Dendritic cell treated with granulocyte-macrophage colony-stimulating factor and Interleukin-4, amounts not matched to agents 40 ng/mL and 50 ng/mL, for 4 days (primary cell): ENCODE data around the gene DUSP11.
"Not testable (repeated sequence)": the region's sequence is repeated elsewhere in the genome, so short reads cannot be mapped to it uniquely, and the experiment has no call there.

Source experiments
- H3K27ac Mint-ChIP-seq: one replicate; pipeline ENCODE4 v1.8.0; 2022; ENCODE audit warnings: mild to moderate bottlenecking, mixed read lengths
- H3K27me3 Mint-ChIP-seq: one replicate; pipeline ENCODE4 v1.8.0; 2022; ENCODE audit warnings: mild to moderate bottlenecking, mixed read lengths
- H3K36me3 Mint-ChIP-seq: one replicate; pipeline ENCODE4 v1.8.0; 2022; ENCODE audit warnings: low read depth, mixed read lengths
- H3K4me1 Mint-ChIP-seq: one replicate; pipeline ENCODE4 v1.8.0; 2022; ENCODE audit warnings: low read depth, mixed read lengths
- H3K4me3 Mint-ChIP-seq: one replicate; pipeline ENCODE4 v1.8.0; 2022; ENCODE audit warnings: mild to moderate bottlenecking, moderate library complexity, mixed read lengths
- H3K9me3 Mint-ChIP-seq: one replicate; pipeline ENCODE4 v1.8.0; 2022; ENCODE audit warnings: mixed read lengths
- intact Hi-C: fragments of 100-400 bp; cut with micrococcal nuclease; formaldehyde crosslinking; loops from one replicate; pipeline ENCODE4 v1.15.0; 2022

DUSP11 gene

DNA sequence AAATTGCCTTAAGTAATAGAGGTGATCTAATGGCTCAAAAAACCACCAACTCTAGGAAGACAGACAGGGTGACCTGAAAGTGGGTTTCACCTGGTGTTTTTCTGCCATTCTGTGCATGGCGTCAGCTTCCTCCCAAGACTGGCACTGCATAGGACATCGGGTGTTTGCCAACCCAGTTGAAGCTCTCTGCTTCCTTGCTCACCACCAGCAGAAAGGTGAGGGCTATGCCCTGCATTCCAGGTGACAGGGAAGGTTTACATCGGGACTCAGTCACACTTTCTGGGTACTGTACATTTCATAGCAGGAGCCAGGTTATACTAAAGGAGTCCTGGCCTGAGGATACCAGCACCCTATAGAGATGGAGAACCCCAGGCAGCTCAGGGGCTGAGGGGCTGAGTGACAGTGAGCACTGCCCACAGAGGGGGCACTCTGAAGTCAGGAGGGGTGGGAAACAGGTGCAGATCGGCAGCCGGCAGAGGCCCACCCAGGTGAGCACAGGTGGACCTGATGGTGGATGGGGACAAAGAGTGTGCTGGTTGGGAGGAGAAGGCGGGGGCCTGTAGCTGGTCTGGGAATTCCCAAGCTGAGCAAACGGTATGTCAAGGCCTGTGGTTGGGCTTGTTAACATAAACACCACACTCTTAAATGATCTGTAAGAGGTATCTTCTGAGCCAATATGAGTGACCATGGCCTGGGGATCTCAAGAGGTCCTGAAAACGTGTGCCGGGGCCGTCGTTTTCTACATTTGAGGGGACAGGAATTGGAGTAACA, 60.9 kb downstream of the DUSP11 start:
- no peaks in the 10 kb centered on the region for H3K27me3 Mint-ChIP-seq
- peaks cover under 1% of the 10 kb centered on the region for H3K9me3 Mint-ChIP-seq
- peak overlapping the region; percentile 92 for H3K27ac Mint-ChIP-seq
- intact Hi-C loops: no loop called here
- H3K4me3 Mint-ChIP-seq: no peak overlapping the region
- peaks cover 56% of the 10 kb centered on the region for H3K4me1 Mint-ChIP-seq
- peaks cover 6% of the 10 kb centered on the region for H3K36me3 Mint-ChIP-seq

DNA sequence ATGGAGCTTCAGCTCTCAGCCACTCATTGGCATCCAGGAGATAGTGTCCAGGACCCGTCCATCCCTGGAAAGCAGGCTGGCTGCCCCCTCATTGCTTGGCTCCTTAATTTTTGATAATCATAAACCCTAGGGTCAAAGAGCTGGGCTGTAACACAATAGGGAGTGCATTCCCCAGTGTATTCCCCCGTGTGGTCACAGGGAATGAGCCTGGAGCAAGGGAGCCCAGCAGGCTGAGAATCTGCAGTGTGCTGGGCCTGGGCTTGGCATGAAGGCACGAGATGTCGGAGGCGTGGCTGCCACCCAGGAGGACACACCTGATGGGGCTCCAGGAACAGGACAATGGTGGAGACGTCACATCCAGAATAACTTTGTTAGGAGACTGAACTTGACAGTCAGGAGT, 61.5 kb downstream of the DUSP11 start:
- Mint-ChIP-seq H3K9me3 (peaks cover 7% of the 10 kb centered on the region), H3K4me1 (peaks cover 53% of the 10 kb centered on the region), H3K27ac (peak overlapping the region; percentile 92), H3K36me3 (peaks cover 11% of the 10 kb centered on the region), H3K4me3 (no peak overlapping the region), H3K27me3 (no peaks in the 10 kb centered on the region)
- intact Hi-C loops: no loop called here

DNA sequence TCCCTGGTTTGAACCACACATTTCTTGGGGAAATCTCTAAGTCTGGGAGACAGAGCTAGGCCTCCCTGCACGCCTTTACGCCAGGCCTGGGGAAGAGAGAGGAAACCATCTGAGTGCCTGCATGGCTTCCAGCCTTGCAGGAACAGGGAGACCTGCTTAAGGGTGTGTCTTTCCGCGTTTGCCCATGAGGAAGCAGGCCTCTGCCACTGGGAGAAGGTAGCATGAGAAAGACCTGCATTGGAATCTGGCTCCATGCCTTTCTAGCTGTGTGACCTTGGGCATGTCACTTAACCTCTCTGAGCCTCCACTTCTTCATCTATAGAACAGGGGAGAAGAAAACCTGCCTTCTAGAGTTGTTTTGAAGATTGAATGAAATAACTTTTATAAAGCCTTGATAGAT, 62.2 kb downstream of the DUSP11 start:
- H3K36me3 Mint-ChIP-seq: peaks cover 11% of the 10 kb centered on the region
- H3K27me3 Mint-ChIP-seq, intact Hi-C loops, H3K4me3 Mint-ChIP-seq: not testable (repeated sequence)
- peaks cover 45% of the 10 kb centered on the region for H3K4me1 Mint-ChIP-seq
- peak overlapping the region; percentile 92 for H3K27ac Mint-ChIP-seq
- peaks cover 13% of the 10 kb centered on the region for H3K9me3 Mint-ChIP-seq

DNA sequence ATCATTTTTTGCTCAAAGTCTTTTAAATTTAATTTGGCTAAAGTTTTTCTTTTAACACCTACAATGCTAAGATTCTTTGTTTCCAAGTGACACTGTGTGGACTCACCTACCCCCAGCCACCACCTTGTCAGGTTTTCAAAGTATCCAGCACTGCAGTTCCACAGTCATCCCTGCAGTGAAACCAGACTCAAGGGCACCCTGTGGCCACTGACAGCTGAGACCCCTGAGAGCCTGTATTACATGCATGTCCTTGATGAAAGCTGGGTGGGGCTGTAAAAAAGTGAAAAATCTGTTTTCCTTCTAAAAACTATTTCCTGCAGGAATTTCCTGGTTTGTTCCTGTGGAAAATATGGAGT, 62.7 kb downstream of the DUSP11 start:
- intact Hi-C loops: no loop called here
- peaks cover 11% of the 10 kb centered on the region for H3K36me3 Mint-ChIP-seq
- peak overlapping the region; percentile 80 for H3K4me3 Mint-ChIP-seq
- no peaks in the 10 kb centered on the region for H3K27me3 Mint-ChIP-seq
- H3K27ac Mint-ChIP-seq: peak overlapping the region; percentile 92
- H3K9me3 Mint-ChIP-seq: peaks cover 13% of the 10 kb centered on the region
- peaks cover 41% of the 10 kb centered on the region for H3K4me1 Mint-ChIP-seq

DNA sequence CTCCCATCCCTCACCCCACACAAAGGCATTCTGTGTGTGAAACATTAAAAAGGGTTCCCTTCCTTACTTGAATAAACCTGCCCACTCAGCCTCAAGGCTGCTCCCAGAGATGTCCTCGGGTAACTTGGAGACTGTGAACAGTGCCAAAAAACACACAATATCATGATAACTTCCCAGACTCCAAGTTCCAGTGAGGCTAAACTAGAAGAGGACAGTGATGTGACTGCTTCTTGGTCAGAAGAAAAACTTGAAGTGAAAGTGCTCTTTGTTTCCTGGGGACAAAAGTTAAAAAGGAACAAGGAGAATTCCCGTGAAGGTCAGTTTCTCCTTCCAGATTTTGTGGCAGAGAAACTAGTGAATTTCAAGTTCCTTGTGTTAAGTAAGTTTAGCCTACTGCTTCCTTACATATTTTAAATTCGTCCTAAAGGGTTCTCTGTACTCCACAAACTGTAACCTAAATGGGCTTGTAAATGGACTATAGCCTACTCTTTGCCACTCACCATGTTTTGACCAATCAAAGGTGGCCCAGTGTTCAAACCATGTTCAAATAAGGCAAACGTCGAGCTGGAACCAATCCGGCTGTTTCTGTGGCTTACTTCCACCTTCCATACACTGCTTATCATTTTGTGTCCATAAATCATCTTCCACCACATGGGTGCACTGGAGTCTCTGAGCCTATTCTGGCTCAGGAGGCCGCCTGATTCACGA, 63.2 kb downstream of the DUSP11 start:
- Mint-ChIP-seq H3K4me3 (peak overlapping the region; percentile 80), H3K36me3 (peaks cover 11% of the 10 kb centered on the region), H3K27ac (peak overlapping the region; percentile 92), H3K9me3 (peaks cover 13% of the 10 kb centered on the region), H3K27me3 (no peaks in the 10 kb centered on the region), H3K4me1 (peaks cover 37% of the 10 kb centered on the region)
- intact Hi-C loops: loop anchor here (1.0 kb wide), 1 partner anchor 21 kb away; the partner anchor contains the start of gene TPRKB

DNA sequence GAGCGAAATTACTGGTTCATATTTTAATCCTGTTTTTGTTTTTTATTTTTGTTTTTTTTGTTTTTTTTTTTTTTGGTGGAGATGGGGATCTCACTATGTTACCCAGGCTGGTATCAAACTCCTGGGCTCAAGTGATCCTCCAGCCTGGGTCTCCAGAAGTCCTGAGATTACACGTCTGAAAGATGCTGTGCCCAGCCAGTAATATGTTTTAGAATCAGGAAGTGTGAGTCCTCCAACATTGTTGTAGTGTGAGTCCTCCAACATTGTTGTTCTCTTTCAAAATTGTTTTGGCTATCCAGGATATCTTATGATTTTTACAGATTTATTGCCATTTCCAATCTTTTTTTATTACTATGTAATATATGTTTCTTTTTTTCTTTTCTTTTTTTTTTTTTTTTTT, 65.8 kb downstream of the DUSP11 start:
- Mint-ChIP-seq H3K36me3 (peaks cover 11% of the 10 kb centered on the region), H3K4me3 (no peak overlapping the region), H3K9me3 (peaks cover 22% of the 10 kb centered on the region), H3K4me1 (peaks cover 31% of the 10 kb centered on the region), H3K27ac (no peak overlapping the region), H3K27me3 (peaks cover 7% of the 10 kb centered on the region)
- intact Hi-C loops: no loop called here
